Activated naive CD4-positive, alpha-beta T cell treated with anti-CD3 and anti-CD28 coated beads for 36 hours (primary cell): Measurements from ENCODE around the gene GATA3. TPM values are rescaled to one million over a fixed set of nuclear protein-coding genes. Genes with fewer than 3 reads are reported as not detected.

Experiments used
- CTCF ChIA-PET: fragments of 350-600 bp; sonication (Branson Sonifier 250); formaldehyde crosslinking; loops from one replicate; lab custom pipeline; 2021; ENCODE audit warnings: antibody characterized with exemption; lab: Charles Lee
- DNase-seq: peaks from one replicate; pipeline ENCODE4 v3.0.0-alpha.2; 2020
- H3K27ac Mint-ChIP-seq: one replicate; pipeline ENCODE4 v1.8.0; 2021; ENCODE audit warnings: mild to moderate bottlenecking, mixed read lengths
- H3K27me3 Mint-ChIP-seq: one replicate; pipeline ENCODE4 v1.8.0; 2021; ENCODE audit warnings: low read depth, mixed read lengths
- H3K36me3 Mint-ChIP-seq: one replicate; pipeline ENCODE4 v1.8.0; 2021; ENCODE audit warnings: low read depth, mixed read lengths
- H3K4me1 Mint-ChIP-seq: one replicate; pipeline ENCODE4 v1.8.0; 2021; ENCODE audit warnings: low read depth, mixed read lengths
- H3K4me3 Mint-ChIP-seq: one replicate; pipeline ENCODE4 v1.8.0; 2021; ENCODE audit warnings: mild to moderate bottlenecking, moderate library complexity, mixed read lengths
- H3K9me3 Mint-ChIP-seq: one replicate; pipeline ENCODE4 v1.8.0; 2021; ENCODE audit warnings: mixed read lengths
- intact Hi-C: fragments of 100-400 bp; cut with micrococcal nuclease; formaldehyde crosslinking; loops from one replicate; pipeline ENCODE4 v1.15.1; 2023
- total RNA-seq, 2 experiments: library from RNA; stranded (reverse); gene quantifications; one replicate each; pipeline ENCODE4 v1.2.3, GENCODE V29; 2021

Gene GATA3
- total RNA-seq, 2 experiments from 2014 or later, result 3.7 to 4.0 TPM

DNA sequence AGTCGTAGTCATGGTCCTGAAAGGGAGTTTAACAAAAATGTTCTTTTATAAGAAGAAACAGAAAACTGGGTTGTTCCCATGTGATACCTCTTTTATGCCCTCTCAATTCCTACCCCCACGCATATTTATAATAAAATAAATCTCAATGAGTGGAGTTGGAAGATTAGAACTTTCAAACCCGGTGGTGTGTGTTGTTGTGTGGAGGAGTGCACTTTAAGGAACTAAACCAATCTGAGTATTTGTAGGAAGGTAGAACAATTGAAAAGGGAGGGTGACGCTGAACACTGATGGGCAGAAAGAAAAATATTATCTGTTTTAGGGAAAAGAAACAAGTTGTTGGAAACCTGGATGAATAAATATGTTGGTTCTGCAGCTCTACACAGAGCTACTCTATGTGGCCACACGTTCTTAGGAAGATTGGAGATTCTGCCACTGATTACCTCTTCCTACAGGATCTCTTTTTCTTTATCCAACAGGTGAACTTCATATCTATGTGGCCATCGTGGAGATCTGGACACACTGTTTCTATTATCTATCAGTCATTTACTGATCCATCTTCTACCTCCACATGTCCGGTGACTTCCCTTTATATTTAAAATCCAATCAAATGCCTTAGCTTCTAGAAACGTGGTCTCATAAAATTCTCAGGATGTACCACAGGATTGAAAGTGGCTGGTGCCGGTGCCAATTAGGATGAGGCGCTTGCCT lies 13.1 kb upstream of the GATA3 start:
- intact Hi-C loops, result no loop called here
- no peak for DNase-seq
- no peaks in the 10 kb centered on the region for H3K36me3 Mint-ChIP-seq
- H3K4me1 Mint-ChIP-seq, result peaks cover 58% of the 10 kb centered on the region
- no peak overlapping the region for H3K27ac Mint-ChIP-seq
- no peaks in the 10 kb centered on the region for H3K9me3 Mint-ChIP-seq
- no peak overlapping the region for H3K4me3 Mint-ChIP-seq
- CTCF ChIA-PET, result interaction anchor here (1.1 kb wide), 1 partner anchor 11 kb away, joined by 3 read pairs; no protein-coding TSS in a partner anchor
- peaks cover 95% of the 10 kb centered on the region for H3K27me3 Mint-ChIP-seq

DNA sequence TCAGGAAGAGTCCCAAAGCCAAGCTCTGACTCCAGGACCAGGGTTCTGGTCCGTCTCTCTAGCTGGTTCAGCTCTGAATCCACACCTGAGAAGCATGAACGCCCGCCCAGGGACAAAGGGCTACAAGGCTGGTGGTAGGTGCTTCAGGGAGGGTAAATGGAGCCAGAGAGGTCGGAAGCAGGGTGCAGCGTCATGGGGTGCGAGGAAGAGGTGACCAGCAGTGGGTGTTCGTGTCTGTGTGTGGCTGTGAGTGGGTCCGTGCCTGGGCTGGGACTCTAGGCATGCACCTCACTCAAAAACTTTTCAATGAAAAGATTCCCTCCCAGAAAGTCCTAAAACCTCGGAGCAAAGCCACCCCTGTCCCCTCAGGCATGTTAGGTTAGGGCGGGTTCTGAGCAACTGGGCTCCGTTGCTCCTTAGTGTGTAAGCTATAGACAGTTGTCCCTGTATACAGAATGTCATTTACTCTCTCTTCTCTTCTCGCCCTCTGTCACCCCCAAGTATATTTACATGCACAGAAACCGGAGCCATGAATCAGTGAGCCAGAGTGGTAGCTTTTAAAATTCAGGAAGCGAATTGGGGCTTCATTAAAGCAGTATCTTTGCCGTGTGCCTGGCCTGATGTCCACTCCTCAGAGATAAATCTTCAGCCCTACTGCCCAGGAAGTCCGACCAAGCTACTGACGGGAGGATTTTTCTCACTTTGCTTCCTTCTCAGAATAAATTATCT lies 12.3 kb upstream of the GATA3 start:
- Mint-ChIP-seq H3K36me3 (no peaks in the 10 kb centered on the region), H3K9me3 (no peaks in the 10 kb centered on the region), H3K4me3 (no peak overlapping the region), H3K27me3 (peaks cover 97% of the 10 kb centered on the region), H3K27ac (no peak overlapping the region), H3K4me1 (peaks cover 59% of the 10 kb centered on the region)
- no peak for DNase-seq
- CTCF ChIA-PET, result interaction anchor here (1.1 kb wide), 1 partner anchor 10 kb away, joined by 3 read pairs; no protein-coding TSS in a partner anchor
- intact Hi-C loops, result no loop called here

- peaks cover 60% of the 10 kb centered on the region for H3K4me1 Mint-ChIP-seq
- H3K27ac Mint-ChIP-seq, result no peak overlapping the region
Observed at GRCh38 chr10:8042721-8043568, 11.5 kb upstream of the GATA3 start.

GRCh38 chr10:8043569-8044306 lies 10.8 kb upstream of the GATA3 start:
- Mint-ChIP-seq H3K4me3 (peak overlapping the region; percentile 21), H3K27ac (no peak overlapping the region), H3K4me1 (peaks cover 59% of the 10 kb centered on the region), H3K9me3 (no peaks in the 10 kb centered on the region), H3K36me3 (no peaks in the 10 kb centered on the region), H3K27me3 (peaks cover 97% of the 10 kb centered on the region)
- intact Hi-C loops, result no loop called here
- DNase-seq, result peak; percentile 75
- CTCF ChIA-PET, result no interaction called here

More at GRCh38 chr10:8042721-8043568, 11.5 kb upstream of the GATA3 start:
- H3K27me3 Mint-ChIP-seq, result peaks cover 97% of the 10 kb centered on the region
- no peaks in the 10 kb centered on the region for H3K9me3 Mint-ChIP-seq
- no peaks in the 10 kb centered on the region for H3K36me3 Mint-ChIP-seq
- intact Hi-C loops, result no loop called here
- CTCF ChIA-PET, result interaction anchor here (1.1 kb wide), 1 partner anchor 9 kb away, joined by 3 read pairs; no protein-coding TSS in a partner anchor
- H3K4me3 Mint-ChIP-seq, result no peak overlapping the region
- no peak for DNase-seq

GRCh38 chr10:8044331-8044907 lies 10.1 kb upstream of the GATA3 start:
- CTCF ChIA-PET, result no interaction called here
- Mint-ChIP-seq H3K27me3 (peaks cover 92% of the 10 kb centered on the region), H3K27ac (no peak overlapping the region)

GRCh38 chr10:8044908-8045725 lies 9.4 kb upstream of the GATA3 start:
- H3K9me3 Mint-ChIP-seq, result no peaks in the 10 kb centered on the region
- no peak overlapping the region for H3K27ac Mint-ChIP-seq
- peak overlapping the region; percentile 49 for H3K4me3 Mint-ChIP-seq
- intact Hi-C loops, result no loop called here
- no peaks in the 10 kb centered on the region for H3K36me3 Mint-ChIP-seq
- peaks cover 65% of the 10 kb centered on the region for H3K4me1 Mint-ChIP-seq
- H3K27me3 Mint-ChIP-seq, result peaks cover 85% of the 10 kb centered on the region
- no peak for DNase-seq
- CTCF ChIA-PET, result interaction anchor here (1.7 kb wide), 1 partner anchor 428 kb away, joined by 4 read pairs; no protein-coding TSS in a partner anchor

More at GRCh38 chr10:8044331-8044907, 10.1 kb upstream of the GATA3 start:
- intact Hi-C loops, result no loop called here
- H3K4me1 Mint-ChIP-seq, result peaks cover 65% of the 10 kb centered on the region
- no peaks in the 10 kb centered on the region for H3K9me3 Mint-ChIP-seq
- H3K36me3 Mint-ChIP-seq, result no peaks in the 10 kb centered on the region
- H3K4me3 Mint-ChIP-seq, result peak overlapping the region; percentile 49
- no peak for DNase-seq

GRCh38 chr10:8045726-8046494 lies 8.6 kb upstream of the GATA3 start:
- H3K27ac Mint-ChIP-seq, result no peak overlapping the region

GRCh38 chr10:8047452-8048280 lies 6.8 kb upstream of the GATA3 start:
- Mint-ChIP-seq H3K4me1 (peaks cover 61% of the 10 kb centered on the region), H3K27ac (no peak overlapping the region), H3K36me3 (no peaks in the 10 kb centered on the region), H3K4me3 (no peak overlapping the region), H3K27me3 (peaks cover 72% of the 10 kb centered on the region), H3K9me3 (no peaks in the 10 kb centered on the region)
- intact Hi-C loops, result no loop called here
- CTCF ChIA-PET, result interaction anchor here (0.7 kb wide), 1 partner anchor 176 kb away, joined by 3 read pairs; no protein-coding TSS in a partner anchor
- no peak for DNase-seq

More at GRCh38 chr10:8045726-8046494, 8.6 kb upstream of the GATA3 start:
- Mint-ChIP-seq H3K4me3 (peak overlapping the region; percentile 49), H3K36me3 (no peaks in the 10 kb centered on the region), H3K4me1 (peaks cover 65% of the 10 kb centered on the region), H3K27me3 (peaks cover 79% of the 10 kb centered on the region), H3K9me3 (no peaks in the 10 kb centered on the region)
- intact Hi-C loops, result loop anchor here (1.0 kb wide), 1 partner anchor 8 kb away; no protein-coding TSS in a partner anchor
- CTCF ChIA-PET, result interaction anchor here (1.7 kb wide), 1 partner anchor 427 kb away, joined by 4 read pairs; no protein-coding TSS in a partner anchor
- DNase-seq, result no peak

DNA sequence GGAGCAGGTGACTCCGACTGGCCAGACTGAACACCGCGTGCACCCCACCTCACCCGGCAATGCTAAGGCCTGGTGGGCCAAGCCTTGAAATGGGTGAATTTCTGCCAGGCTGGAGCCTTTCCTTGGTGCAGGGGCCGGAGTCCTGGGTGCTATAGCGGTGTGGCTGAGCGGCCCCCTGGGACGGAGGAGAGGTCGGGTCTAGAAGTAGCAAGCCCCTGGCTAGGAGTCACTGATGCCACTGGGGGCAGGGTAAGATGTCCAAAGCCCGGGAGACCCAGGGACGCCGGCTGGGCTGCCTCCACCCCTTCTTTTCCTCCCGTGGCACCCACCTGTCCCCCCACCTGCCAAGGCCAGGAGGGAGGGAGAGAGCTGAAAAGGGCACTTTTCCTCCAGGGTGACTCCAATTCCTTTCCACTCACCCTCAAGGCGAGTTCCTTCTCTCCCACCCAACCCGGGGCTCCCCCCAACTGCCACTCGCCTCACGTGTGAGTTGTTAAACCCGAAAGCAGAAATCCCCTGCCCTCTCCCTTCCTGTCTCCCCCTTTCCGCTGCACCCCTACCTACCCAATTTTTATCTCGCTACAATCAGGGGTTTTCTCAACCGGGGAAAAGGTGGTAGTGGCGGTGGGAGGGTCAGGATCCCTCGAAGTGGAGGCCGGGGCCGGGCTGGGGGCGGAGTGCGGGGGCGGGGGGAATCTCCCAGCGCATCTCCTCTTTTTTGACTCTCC lies 6.0 kb upstream of the GATA3 start:
- Mint-ChIP-seq H3K4me1 (peaks cover 60% of the 10 kb centered on the region), H3K27ac (peak overlapping the region; percentile 59), H3K9me3 (no peaks in the 10 kb centered on the region), H3K4me3 (peak overlapping the region; percentile 15), H3K36me3 (no peaks in the 10 kb centered on the region), H3K27me3 (peaks cover 72% of the 10 kb centered on the region)
- intact Hi-C loops, result no loop called here
- DNase-seq, result peak; percentile 59
- CTCF ChIA-PET, result no interaction called here
